Measurements from ENCODE around the gene DEFB124. TPM values are rescaled to one million over a fixed set of nuclear protein-coding genes. Genes with fewer than 3 reads are reported as not detected.
"Not testable (repeated sequence)": the region's sequence is repeated elsewhere in the genome, so short reads cannot be mapped to it uniquely, and the experiment has no call there.

DEFB124 gene
- polyA plus RNA-seq, 1 donor (not counting 4 experiments of a cell fraction or from before 2014, with no cell fraction given) = not detected

DNA sequence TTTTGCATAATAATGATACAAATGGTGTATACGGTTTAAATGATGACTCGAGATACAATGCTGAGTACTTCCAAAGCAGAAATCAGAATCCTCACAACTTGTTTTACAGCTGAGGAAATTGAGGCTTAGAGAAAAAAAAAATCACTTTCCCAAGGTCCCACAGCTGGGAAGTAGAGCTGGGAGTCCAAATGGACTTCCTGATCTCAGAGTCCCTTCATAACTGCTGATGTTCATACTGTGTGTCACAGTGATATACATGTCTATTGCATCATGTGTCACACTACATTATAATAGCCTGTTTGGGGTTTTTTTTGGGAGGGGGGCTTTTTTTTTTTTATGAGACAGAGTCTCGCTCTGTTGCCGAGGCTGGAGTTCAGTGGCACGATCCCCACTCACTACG lies 47.8 kb upstream of the DEFB124 start:
- FAIRE-seq = no peak
- Histone ChIP-seq H3K4me1 (ENCODE audit: control insufficient read depth, extremely low read depth, insufficient read depth, low read length) (no peaks in the 10 kb centered on the region), H3K79me2 (ENCODE audit: control insufficient read depth, insufficient read depth, low read length) (peaks cover 68% of the 10 kb centered on the region), H3K9me3 (ENCODE audit: control insufficient read depth, low read depth, low read length) (no peaks in the 10 kb centered on the region), H4K20me1 (ENCODE audit: control insufficient read depth, extremely low read depth, insufficient read depth, low read length) (peaks cover 17% of the 10 kb centered on the region), H3K36me3 (ENCODE audit: control insufficient read depth in 2 of 2, extremely low read depth in 1 of 2, insufficient read depth in 2 of 2, low read length in 2 of 2) (peaks cover 16 to 20% of the 10 kb centered on the region in 2 experiments), H3K27ac (ENCODE audit: control insufficient read depth, insufficient read depth, low read length) (no peak overlapping the region), H3K4me2 (ENCODE audit: control insufficient read depth, extremely low read depth, insufficient read depth, low read depth, low read length) (no peak overlapping the region), H3K27me3 (ENCODE audit: control insufficient read depth, extremely low read depth, insufficient read depth, low read length) (no peaks in the 10 kb centered on the region), H2AFZ (ENCODE audit: control insufficient read depth, low read length) (no peak overlapping the region), H3K4me3 (ENCODE audit: control insufficient read depth in 2 of 3, extremely low read depth in 1 of 3, insufficient read depth in 2 of 3, low read depth in 1 of 3, low read length in 3 of 3) (no peak overlapping the region), H3K9me1 (ENCODE audit: control insufficient read depth, extremely low read depth, insufficient read depth, low read length) (no peaks in the 10 kb centered on the region), H3K9ac (ENCODE audit: control insufficient read depth, extremely low read depth, insufficient read depth, low read length) (no peak overlapping the region)
- TF ChIP-seq EZH2 (IDR thresholded peaks at IDR 0.05; ENCODE audit: low read length) (no peak), CTCF (optimal IDR thresholded peaks at IDR 0.05 in 1 of 3, IDR thresholded peaks at IDR 0.05 in 1 of 3, conservative IDR thresholded peaks at IDR 0.05 in 1 of 3; ENCODE audit: extremely low read depth in 1 of 3, insufficient read depth in 2 of 3, low read length in 3 of 3) (no peak)
- dilution Hi-C loops (cut with MboI; ENCODE audit: extremely low pct_ligation_motif_present, low sequenced_read_pairs) = no loop called here
- no peak for DNase-seq (ENCODE audit: low read depth, low spot score)

DNA sequence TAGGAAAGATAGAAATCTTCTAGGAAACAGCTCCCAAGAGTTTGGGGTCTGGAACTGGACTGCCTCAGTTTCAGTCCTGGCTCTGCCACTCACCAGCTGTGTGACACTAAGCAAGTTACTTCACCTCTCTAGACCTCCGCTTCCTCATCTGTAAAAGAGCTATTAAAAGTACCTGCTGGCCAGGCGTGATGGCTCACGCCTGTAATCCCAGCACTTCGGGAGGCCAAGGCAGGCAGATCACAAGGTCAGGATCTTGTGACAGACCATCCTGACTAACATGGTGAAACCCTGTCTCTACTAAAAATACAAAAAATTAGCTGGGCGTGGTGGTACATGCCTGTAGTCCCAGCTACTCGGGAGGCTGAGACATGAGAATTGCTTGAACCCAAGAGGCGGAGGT lies 46.3 kb upstream of the DEFB124 start:
- H4K20me1 ChIP-seq (ENCODE audit: control insufficient read depth, extremely low read depth, insufficient read depth, low read length) = peaks cover 14% of the 10 kb centered on the region
- dilution Hi-C loops (cut with MboI; ENCODE audit: extremely low pct_ligation_motif_present, low sequenced_read_pairs) = not testable (repeated sequence)

DNA sequence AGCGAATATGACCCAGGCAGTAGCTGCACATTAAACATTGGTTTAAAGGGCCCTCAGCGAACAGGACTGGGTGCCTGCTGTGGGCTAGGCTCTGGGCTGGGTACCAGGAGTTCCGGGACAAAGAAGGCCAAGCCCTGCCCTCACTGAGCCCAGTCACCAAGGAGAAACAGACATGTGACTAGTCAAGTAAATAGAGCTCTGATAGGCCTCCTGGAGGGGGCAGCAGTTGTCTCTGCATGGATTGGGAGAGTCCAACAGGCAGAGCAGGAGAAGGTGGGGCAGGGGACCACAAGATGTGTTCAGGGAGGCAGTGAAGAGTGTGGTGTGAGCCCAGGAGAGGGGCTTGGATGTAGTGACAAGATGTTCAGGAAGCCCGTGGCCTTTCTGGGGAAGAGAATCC lies 42.4 kb upstream of the DEFB124 start:
- dilution Hi-C loops (cut with MboI; ENCODE audit: extremely low pct_ligation_motif_present, low sequenced_read_pairs) = no loop called here
- FAIRE-seq (no peak), DNase-seq (ENCODE audit: low read depth, low spot score) (no peak)
- Histone ChIP-seq H3K9me3 (ENCODE audit: control insufficient read depth, low read depth, low read length) (no peaks in the 10 kb centered on the region), H3K27ac (ENCODE audit: control insufficient read depth, insufficient read depth, low read length) (peak overlapping the region; percentile 17), H3K4me1 (ENCODE audit: control insufficient read depth, extremely low read depth, insufficient read depth, low read length) (peaks cover 23% of the 10 kb centered on the region), H3K27me3 (ENCODE audit: control insufficient read depth, extremely low read depth, insufficient read depth, low read length) (no peaks in the 10 kb centered on the region), H3K4me2 (ENCODE audit: control insufficient read depth, extremely low read depth, insufficient read depth, low read depth, low read length) (peak overlapping the region; percentile 93), H3K4me3 (ENCODE audit: control insufficient read depth in 2 of 3, extremely low read depth in 1 of 3, insufficient read depth in 2 of 3, low read depth in 1 of 3, low read length in 3 of 3) (no peak overlapping the region), H3K9ac (ENCODE audit: control insufficient read depth, extremely low read depth, insufficient read depth, low read length) (peak overlapping the region; percentile 10), H3K79me2 (ENCODE audit: control insufficient read depth, insufficient read depth, low read length) (peaks cover 78% of the 10 kb centered on the region), H3K9me1 (ENCODE audit: control insufficient read depth, extremely low read depth, insufficient read depth, low read length) (peaks cover 2% of the 10 kb centered on the region), H2AFZ (ENCODE audit: control insufficient read depth, low read length) (no peak overlapping the region), H3K36me3 (ENCODE audit: control insufficient read depth in 2 of 2, extremely low read depth in 1 of 2, insufficient read depth in 2 of 2, low read length in 2 of 2) (peaks cover 13 to 23% of the 10 kb centered on the region in 2 experiments), H4K20me1 (ENCODE audit: control insufficient read depth, extremely low read depth, insufficient read depth, low read length) (peaks cover 11% of the 10 kb centered on the region)
- TF ChIP-seq CTCF (optimal IDR thresholded peaks at IDR 0.05 in 1 of 3, IDR thresholded peaks at IDR 0.05 in 1 of 3, conservative IDR thresholded peaks at IDR 0.05 in 1 of 3; ENCODE audit: extremely low read depth in 1 of 3, insufficient read depth in 2 of 3, low read length in 3 of 3) = peak; percentile 43 to 55 (median 46)
- no peak for TF ChIP-seq EZH2 (IDR thresholded peaks at IDR 0.05; ENCODE audit: low read length)

More for the DNA sequence above, 46.3 kb upstream of the DEFB124 start:
- H3K27ac ChIP-seq (ENCODE audit: control insufficient read depth, insufficient read depth, low read length); H3K9me3 ChIP-seq (ENCODE audit: control insufficient read depth, low read depth, low read length); H3K9ac ChIP-seq (ENCODE audit: control insufficient read depth, extremely low read depth, insufficient read depth, low read length); H3K4me2 ChIP-seq (ENCODE audit: control insufficient read depth, extremely low read depth, insufficient read depth, low read depth, low read length); H3K9me1 ChIP-seq (ENCODE audit: control insufficient read depth, extremely low read depth, insufficient read depth, low read length); H2AFZ ChIP-seq (ENCODE audit: control insufficient read depth, low read length); FAIRE-seq; H3K27me3 ChIP-seq (ENCODE audit: control insufficient read depth, extremely low read depth, insufficient read depth, low read length); H3K4me3 ChIP-seq (ENCODE audit: control insufficient read depth in 2 of 3, extremely low read depth in 1 of 3, insufficient read depth in 2 of 3, low read depth in 1 of 3, low read length in 3 of 3); DNase-seq (ENCODE audit: low read depth, low spot score): not testable (repeated sequence)
- Histone ChIP-seq H3K36me3 (ENCODE audit: control insufficient read depth in 2 of 2, extremely low read depth in 1 of 2, insufficient read depth in 2 of 2, low read length in 2 of 2) (peaks cover 13 to 29% of the 10 kb centered on the region in 2 experiments), H3K4me1 (ENCODE audit: control insufficient read depth, extremely low read depth, insufficient read depth, low read length) (peaks cover 13% of the 10 kb centered on the region), H3K79me2 (ENCODE audit: control insufficient read depth, insufficient read depth, low read length) (peaks cover 81% of the 10 kb centered on the region)
